HEK293 (cell line): ENCODE data around the gene TBCCD1.

Experiments
- CTCF ChIA-PET: fragments of 350-600 bp; formaldehyde crosslinking; extraction: SDS; loops from one replicate; lab custom pipeline; 2021; ENCODE audit warnings: antibody characterized with exemption; lab: Yijun Ruan, JAX
- POLR2A ChIA-PET: fragments of 300-600 bp; formaldehyde crosslinking; extraction: SDS; loops from one replicate; lab custom pipeline; 2020; ENCODE audit warnings: antibody characterized with exemption, inconsistent platforms; lab: Yijun Ruan, JAX
- H3K27ac ChIP-seq: fragments of 200-500 bp; sonication (Bioruptor generic); 2 replicates; pipeline ENCODE4 v1.5.1; 2014; ENCODE audit warnings: low read depth, low read length, control low read depth, inconsistent platforms; ENCODE audit errors: extremely low read depth
- H3K36me3 ChIP-seq, 2 experiments: fragments of 200-500 bp in 1 of 2; sonication (Bioruptor generic) in 1 of 2; 1 replicate in 1 of 2; 2 replicates in 1 of 2; pipeline ENCODE4 v1.5.1; 2014 to 2017; ENCODE audit warnings: inconsistent platforms in 2 of 2, low read length in 2 of 2; ENCODE audit not compliant: control insufficient read depth in 2 of 2, insufficient read depth in 1 of 2
- H3K4me1 ChIP-seq: fragments of 200-500 bp; sonication (Bioruptor generic); 2 replicates; pipeline ENCODE4 v1.5.1; 2014; ENCODE audit warnings: mild to moderate bottlenecking, low read length, inconsistent platforms; ENCODE audit not compliant: control insufficient read depth, insufficient read depth
- H3K4me3 ChIP-seq: 2 replicates; pipeline ENCODE4 v1.5.1; 2011; ENCODE audit warnings: low read depth, mild to moderate bottlenecking, control low read depth, low read length, moderate library complexity
- H3K9me3 ChIP-seq: fragments of 200-500 bp; sonication (Bioruptor generic); 2 replicates; pipeline ENCODE4 v1.5.1; 2014; ENCODE audit warnings: low read depth, low read length, inconsistent platforms; ENCODE audit not compliant: control insufficient read depth, insufficient read depth
- GFI1B ChIP-seq: fragments of 450-650 bp; formaldehyde crosslinking; IDR thresholded peaks from 2 replicates; pipeline ENCODE4 v1.5.1; 2016; ENCODE audit warnings: missing biosample characterization, missing genetic modification characterization
- OVOL3 ChIP-seq: fragments of 450-650 bp; formaldehyde crosslinking; IDR thresholded peaks from 2 replicates; pipeline ENCODE4 v1.5.1; 2016; ENCODE audit warnings: missing biosample characterization, missing genetic modification characterization
- PRDM2 ChIP-seq: fragments of 450-650 bp; formaldehyde crosslinking; IDR thresholded peaks from 2 replicates; pipeline ENCODE4 v1.5.1; 2016; ENCODE audit warnings: missing biosample characterization, missing genetic modification characterization, borderline replicate concordance
- REPIN1 ChIP-seq: fragments of 450-650 bp; formaldehyde crosslinking; IDR thresholded peaks from 2 replicates; pipeline ENCODE4 v1.5.1; 2017; ENCODE audit warnings: missing biosample characterization, missing genetic modification characterization, low read depth
- ZBTB1 ChIP-seq: fragments of 450-650 bp; formaldehyde crosslinking; IDR thresholded peaks from 2 replicates; pipeline ENCODE4 v1.5.1; 2016; ENCODE audit warnings: missing biosample characterization, missing genetic modification characterization
- ZBTB26 ChIP-seq: fragments of 450-650 bp; formaldehyde crosslinking; optimal IDR thresholded peaks from 2 replicates; pipeline ENCODE3; 2016; ENCODE audit warnings: missing biosample characterization, mild to moderate bottlenecking, missing genetic modification characterization
- ZNF10 ChIP-seq: fragments of 450-650 bp; formaldehyde crosslinking; IDR thresholded peaks from 2 replicates; pipeline ENCODE4 v1.5.1; 2017; ENCODE audit warnings: missing biosample characterization, missing genetic modification characterization
- ZNF138 ChIP-seq: fragments of 450-650 bp; formaldehyde crosslinking; IDR thresholded peaks from 2 replicates; pipeline ENCODE4 v1.5.1; 2016; ENCODE audit warnings: missing biosample characterization, missing genetic modification characterization, borderline replicate concordance
- ZNF146 ChIP-seq: fragments of 450-650 bp; formaldehyde crosslinking; IDR thresholded peaks from 2 replicates; pipeline ENCODE4 v1.5.1; 2016; ENCODE audit warnings: missing biosample characterization, missing genetic modification characterization
- ZNF292 ChIP-seq: fragments of 450-650 bp; formaldehyde crosslinking; IDR thresholded peaks from 2 replicates; pipeline ENCODE4 v1.5.1; 2016; ENCODE audit warnings: low read depth, missing biosample characterization, missing genetic modification characterization, borderline replicate concordance
- ZNF366 ChIP-seq: fragments of 450-650 bp; formaldehyde crosslinking; conservative IDR thresholded peaks from 2 replicates; pipeline ENCODE4 v1.5.1; 2016; ENCODE audit warnings: missing biosample characterization, missing genetic modification characterization
- ZNF501 ChIP-seq: fragments of 450-650 bp; formaldehyde crosslinking; IDR thresholded peaks from 2 replicates; pipeline ENCODE4 v1.5.1; 2016; ENCODE audit warnings: missing biosample characterization, missing genetic modification characterization
- ZNF521 ChIP-seq: fragments of 450-650 bp; formaldehyde crosslinking; IDR thresholded peaks from 2 replicates; pipeline ENCODE4 v1.5.1; 2017; ENCODE audit warnings: missing biosample characterization, mild to moderate bottlenecking, missing genetic modification characterization
- ZNF585B ChIP-seq: fragments of 450-650 bp; formaldehyde crosslinking; IDR thresholded peaks from 2 replicates; pipeline ENCODE4 v1.5.1; 2016; ENCODE audit warnings: missing biosample characterization, missing genetic modification characterization
- ZNF621 ChIP-seq: fragments of 450-650 bp; formaldehyde crosslinking; IDR thresholded peaks from 2 replicates; pipeline ENCODE4 v1.5.1; 2017; ENCODE audit warnings: missing biosample characterization, missing genetic modification characterization
- ZNF639 ChIP-seq: fragments of 450-650 bp; formaldehyde crosslinking; IDR thresholded peaks from 2 replicates; pipeline ENCODE4 v1.5.1; 2016; ENCODE audit warnings: missing biosample characterization, missing genetic modification characterization
- ZNF658 ChIP-seq: fragments of 450-650 bp; formaldehyde crosslinking; IDR thresholded peaks from 2 replicates; pipeline ENCODE4; 2016; ENCODE audit warnings: missing biosample characterization, missing genetic modification characterization
- TF ChIP-seq, protein P1 (sequence below): fragments of 450-650 bp; formaldehyde crosslinking; IDR thresholded peaks from 2 replicates; pipeline ENCODE4 v1.5.1; 2016; ENCODE audit warnings: missing biosample characterization, missing genetic modification characterization
- TF ChIP-seq, protein P2 (sequence below): fragments of 450-650 bp; formaldehyde crosslinking; IDR thresholded peaks from 2 replicates; pipeline ENCODE4 v1.5.1; 2016; ENCODE audit warnings: missing biosample characterization, missing genetic modification characterization
- TF ChIP-seq, protein P3 (sequence below): fragments of 450-650 bp; formaldehyde crosslinking; IDR thresholded peaks from 2 replicates; pipeline ENCODE4 v1.5.1; 2016; ENCODE audit warnings: missing biosample characterization, missing genetic modification characterization

The TBCCD1 gene

GRCh38 chr3:186616299-186616617, 49.1 kb upstream of the TBCCD1 start:
- H3K36me3 ChIP-seq: no peaks in the 10 kb centered on the region
- no peak overlapping the region for H3K4me3 ChIP-seq
- no peaks in the 10 kb centered on the region for H3K9me3 ChIP-seq
- POLR2A ChIA-PET: interaction anchor here (1.0 to 1.8 kb wide), 3 partner anchors 49 to 167 kb away, joined by 3 to 8 read pairs (median 5); partner anchors contain the start of genes EIF4A2 and TBCCD1
- no peak overlapping the region for H3K27ac ChIP-seq
- TF ChIP-seq ZNF639 (tag by site-specific recombination) (no peak), OVOL3 (tag by site-specific recombination) (no peak), ZNF521 (tag by site-specific recombination) (no peak), ZNF146 (tag by site-specific recombination) (no peak), ZNF292 (tag by site-specific recombination) (no peak)
- TF ChIP-seq, protein P1, sequence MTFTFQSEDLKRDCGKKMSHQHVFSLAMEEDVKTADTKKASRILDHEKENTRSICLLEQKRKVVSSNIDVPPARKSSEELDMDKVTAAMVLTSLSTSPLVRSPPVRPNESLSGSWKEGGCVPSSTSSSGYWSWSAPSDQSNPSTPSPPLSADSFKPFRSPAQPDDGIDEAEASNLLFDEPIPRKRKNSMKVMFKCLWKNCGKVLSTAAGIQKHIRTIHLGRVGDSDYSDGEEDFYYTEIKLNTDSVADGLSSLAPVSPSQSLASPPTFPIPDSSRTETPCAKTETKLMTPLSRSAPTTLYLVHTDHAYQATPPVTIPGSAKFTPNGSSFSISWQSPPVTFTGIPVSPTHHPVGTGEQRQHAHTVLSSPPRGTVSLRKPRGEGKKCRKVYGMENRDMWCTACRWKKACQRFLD (tag by site-specific recombination): no peak
- CTCF ChIA-PET: interaction anchor here (0.6 to 5.7 kb wide), 20 partner anchors 8 to 657 kb away, joined by 3 to 59 read pairs (median 8); partner anchors contain the start of genes CRYGS and HRG
- no peaks in the 10 kb centered on the region for H3K4me1 ChIP-seq

- POLR2A ChIA-PET: interaction anchor here (1.0 kb wide), 1 partner anchor 169 kb away, joined by 5 read pairs; the partner anchor contains the start of gene EIF4A2
- Histone ChIP-seq H3K4me1 (no peaks in the 10 kb centered on the region), H3K4me3 (no peak overlapping the region), H3K9me3 (no peaks in the 10 kb centered on the region), H3K36me3 (no peaks in the 10 kb centered on the region), H3K27ac (no peak overlapping the region)
- CTCF ChIA-PET: interaction anchor here (0.6 to 5.7 kb wide), 39 partner anchors 9 to 719 kb away, joined by 3 to 59 read pairs (median 4); no protein-coding TSS in a partner anchor
- TF ChIP-seq ZNF585B (tag by site-specific recombination) (no peak), ZNF658 (tag by site-specific recombination) (no peak), ZNF366 (tag by site-specific recombination) (peak; percentile 67), GFI1B (tag by site-specific recombination) (no peak), ZNF621 (tag by site-specific recombination) (no peak), ZNF138 (tag by site-specific recombination) (no peak), PRDM2 (no peak), ZBTB1 (tag by site-specific recombination) (no peak), ZNF501 (tag by site-specific recombination) (peak; percentile 49; the same call in 1 of the 2 replicates), ZNF10 (tag by site-specific recombination) (peak; percentile 97), REPIN1 (no peak), ZBTB26 (no peak)
- TF ChIP-seq, protein P2, sequence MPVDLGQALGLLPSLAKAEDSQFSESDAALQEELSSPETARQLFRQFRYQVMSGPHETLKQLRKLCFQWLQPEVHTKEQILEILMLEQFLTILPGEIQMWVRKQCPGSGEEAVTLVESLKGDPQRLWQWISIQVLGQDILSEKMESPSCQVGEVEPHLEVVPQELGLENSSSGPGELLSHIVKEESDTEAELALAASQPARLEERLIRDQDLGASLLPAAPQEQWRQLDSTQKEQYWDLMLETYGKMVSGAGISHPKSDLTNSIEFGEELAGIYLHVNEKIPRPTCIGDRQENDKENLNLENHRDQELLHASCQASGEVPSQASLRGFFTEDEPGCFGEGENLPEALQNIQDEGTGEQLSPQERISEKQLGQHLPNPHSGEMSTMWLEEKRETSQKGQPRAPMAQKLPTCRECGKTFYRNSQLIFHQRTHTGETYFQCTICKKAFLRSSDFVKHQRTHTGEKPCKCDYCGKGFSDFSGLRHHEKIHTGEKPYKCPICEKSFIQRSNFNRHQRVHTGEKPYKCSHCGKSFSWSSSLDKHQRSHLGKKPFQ (tag by site-specific recombination): no peak
- TF ChIP-seq, protein P3, sequence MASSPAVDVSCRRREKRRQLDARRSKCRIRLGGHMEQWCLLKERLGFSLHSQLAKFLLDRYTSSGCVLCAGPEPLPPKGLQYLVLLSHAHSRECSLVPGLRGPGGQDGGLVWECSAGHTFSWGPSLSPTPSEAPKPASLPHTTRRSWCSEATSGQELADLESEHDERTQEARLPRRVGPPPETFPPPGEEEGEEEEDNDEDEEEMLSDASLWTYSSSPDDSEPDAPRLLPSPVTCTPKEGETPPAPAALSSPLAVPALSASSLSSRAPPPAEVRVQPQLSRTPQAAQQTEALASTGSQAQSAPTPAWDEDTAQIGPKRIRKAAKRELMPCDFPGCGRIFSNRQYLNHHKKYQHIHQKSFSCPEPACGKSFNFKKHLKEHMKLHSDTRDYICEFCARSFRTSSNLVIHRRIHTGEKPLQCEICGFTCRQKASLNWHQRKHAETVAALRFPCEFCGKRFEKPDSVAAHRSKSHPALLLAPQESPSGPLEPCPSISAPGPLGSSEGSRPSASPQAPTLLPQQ (tag by site-specific recombination): 0 out of 2 replicates have a peak, but pooled peaks have one; percentile 32
These were observed 47.7 kb upstream of the TBCCD1 start for GRCh38 chr3:186614597-186615483.
